Measurements from ENCODE around the gene INKA2. TPM values are rescaled to one million over a fixed set of nuclear protein-coding genes. Genes with fewer than 3 reads are reported as not detected.

Gene INKA2
- total RNA-seq, result 20.4 TPM

DNA sequence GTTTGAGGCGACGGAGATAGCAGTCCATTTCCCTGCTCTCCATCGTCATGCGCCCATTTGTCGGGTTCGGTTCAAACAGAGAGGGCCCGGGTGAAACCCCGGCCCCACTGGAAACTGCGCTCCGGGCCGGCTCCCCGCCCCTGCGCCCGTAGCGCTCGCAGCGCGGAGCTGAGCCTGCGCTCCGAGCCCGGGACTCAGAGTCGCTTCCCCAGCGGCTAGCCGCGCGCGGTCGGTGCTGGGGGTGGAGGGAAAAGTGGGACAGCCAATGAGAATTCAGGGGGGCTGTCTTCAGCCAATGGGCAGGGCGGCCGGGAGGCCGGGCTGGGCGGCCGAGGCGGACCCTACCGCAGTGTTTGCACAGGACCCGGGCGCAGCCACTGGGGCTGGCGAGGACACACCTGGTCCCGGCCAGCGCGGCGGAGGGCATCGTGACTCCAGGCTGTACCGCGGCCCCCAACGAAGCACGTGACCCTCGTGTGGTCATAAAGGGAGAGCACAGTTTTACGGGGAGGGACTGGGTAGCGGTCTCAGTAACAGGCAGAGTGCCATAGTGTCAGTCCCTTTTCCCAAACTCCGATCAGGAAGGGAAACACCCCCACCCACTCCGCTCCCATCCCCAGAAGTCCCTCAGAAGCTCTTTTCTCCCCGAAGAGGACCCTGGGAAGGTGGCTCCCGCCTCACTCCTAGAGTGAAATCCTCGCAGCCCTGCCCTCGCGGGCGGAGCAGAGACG is at the start of gene INKA2:
Gene INKA2 (minus strand): TSS at position 202 of the 731 bp plus-strand sequence. CDS start 153 bp downstream, at position 49.
- H3K4me3 ChIP-seq (ENCODE audit: low read length in 3 of 3), result peak within 1 kb of the TSS; percentile 81 to 87 (median 82)
- no peaks in the 10 kb centered on the region for H3K27me3 ChIP-seq (ENCODE audit: control insufficient read depth in 3 of 3, insufficient read depth in 3 of 3, low read length in 3 of 3)
- peak within 1 kb of the TSS; percentile 85 to 87 (median 87) for H3K9ac ChIP-seq (ENCODE audit: low read depth in 1 of 3, low read length in 3 of 3)
- H3K27ac ChIP-seq (ENCODE audit: low read depth, low read length), result peak within 1 kb of the TSS; percentile 92
- peaks cover 49 to 64% (median 55%) of the 10 kb centered on the region in 3 donors for H3K4me1 ChIP-seq (ENCODE audit: control insufficient read depth in 3 of 3, insufficient read depth in 3 of 3, low read length in 3 of 3)
- H3K9me3 ChIP-seq (ENCODE audit: control insufficient read depth in 3 of 3, low read length in 3 of 3), result no peaks in the 10 kb centered on the region
- no peaks in the 10 kb centered on the region for H3K36me3 ChIP-seq (ENCODE audit: control insufficient read depth in 3 of 3, insufficient read depth in 3 of 3, low read length in 3 of 3)

GRCh38 chr1:111786669-111787207 is 47.5 kb upstream of the INKA2 start:
- H3K27me3 ChIP-seq (ENCODE audit: control insufficient read depth in 3 of 3, insufficient read depth in 3 of 3, low read length in 3 of 3), result no peaks in the 10 kb centered on the region
- H3K9me3 ChIP-seq (ENCODE audit: control insufficient read depth in 3 of 3, low read length in 3 of 3), result no peaks in the 10 kb centered on the region
- H3K4me1 ChIP-seq (ENCODE audit: control insufficient read depth in 3 of 3, insufficient read depth in 3 of 3, low read length in 3 of 3), result no peaks in the 10 kb centered on the region
- no peak overlapping the region for H3K4me3 ChIP-seq (ENCODE audit: low read length in 3 of 3)
- no peak overlapping the region for H3K27ac ChIP-seq (ENCODE audit: low read depth, low read length)
- peaks cover 0 to 5% (median 0%) of the 10 kb centered on the region in 3 donors for H3K36me3 ChIP-seq (ENCODE audit: control insufficient read depth in 3 of 3, insufficient read depth in 3 of 3, low read length in 3 of 3)
- no peak overlapping the region for H3K9ac ChIP-seq (ENCODE audit: low read depth in 1 of 3, low read length in 3 of 3)

DNA sequence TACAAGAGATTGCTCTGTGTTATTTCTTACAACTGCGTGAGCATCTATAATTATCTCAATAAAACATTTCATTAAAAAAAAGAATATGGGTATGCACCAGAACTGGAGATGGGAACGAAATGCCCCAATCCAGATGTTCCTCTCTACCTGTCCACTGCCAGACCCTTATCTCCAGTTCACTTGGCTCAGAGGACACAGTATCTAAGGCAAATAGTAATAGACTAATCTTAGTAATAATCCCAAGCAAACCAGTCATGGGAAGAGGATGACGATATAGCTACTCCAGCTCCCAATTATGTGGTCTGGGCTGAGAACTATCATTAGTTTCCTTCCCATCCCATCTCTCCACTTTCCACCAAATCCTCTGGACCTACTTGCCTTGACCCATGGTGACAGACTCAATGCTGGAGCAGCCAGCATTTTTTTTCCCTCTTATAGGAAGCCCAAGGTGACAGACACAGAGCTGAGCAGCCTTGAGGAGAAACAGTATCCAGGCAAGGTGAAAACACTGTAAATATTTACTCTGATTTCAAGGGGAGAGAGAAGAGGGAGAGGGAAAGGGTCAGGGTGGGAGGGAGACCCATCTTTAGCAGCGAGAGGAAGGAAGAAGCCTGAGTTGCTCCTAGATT is 45.2 kb upstream of the INKA2 start:
- H3K36me3 ChIP-seq (ENCODE audit: control insufficient read depth in 3 of 3, insufficient read depth in 3 of 3, low read length in 3 of 3), result peaks cover 0 to 5% (median 4%) of the 10 kb centered on the region in 3 donors
- no peaks in the 10 kb centered on the region for H3K27me3 ChIP-seq (ENCODE audit: control insufficient read depth in 3 of 3, insufficient read depth in 3 of 3, low read length in 3 of 3)
- no peaks in the 10 kb centered on the region for H3K9me3 ChIP-seq (ENCODE audit: control insufficient read depth in 3 of 3, low read length in 3 of 3)
- H3K9ac ChIP-seq (ENCODE audit: low read depth in 1 of 3, low read length in 3 of 3), result no peak overlapping the region
- H3K4me1 ChIP-seq (ENCODE audit: control insufficient read depth in 3 of 3, insufficient read depth in 3 of 3, low read length in 3 of 3), result no peaks in the 10 kb centered on the region
- no peak overlapping the region for H3K27ac ChIP-seq (ENCODE audit: low read depth, low read length)
- no peak overlapping the region for H3K4me3 ChIP-seq (ENCODE audit: low read length in 3 of 3)

GRCh38 chr1:111779546-111779945 is 40.4 kb upstream of the INKA2 start:
- no peaks in the 10 kb centered on the region for H3K4me1 ChIP-seq (ENCODE audit: control insufficient read depth in 3 of 3, insufficient read depth in 3 of 3, low read length in 3 of 3)
- no peak overlapping the region for H3K9ac ChIP-seq (ENCODE audit: low read depth in 1 of 3, low read length in 3 of 3)
- no peaks in the 10 kb centered on the region for H3K27me3 ChIP-seq (ENCODE audit: control insufficient read depth in 3 of 3, insufficient read depth in 3 of 3, low read length in 3 of 3)
- H3K4me3 ChIP-seq (ENCODE audit: low read length in 3 of 3), result no peak overlapping the region
- H3K36me3 ChIP-seq (ENCODE audit: control insufficient read depth in 3 of 3, insufficient read depth in 3 of 3, low read length in 3 of 3), result peaks cover 3 to 12% (median 7%) of the 10 kb centered on the region in 3 donors
- no peak overlapping the region for H3K27ac ChIP-seq (ENCODE audit: low read depth, low read length)
- no peaks in the 10 kb centered on the region for H3K9me3 ChIP-seq (ENCODE audit: control insufficient read depth in 3 of 3, low read length in 3 of 3)

GRCh38 chr1:111778541-111779051 is 39.4 kb upstream of the INKA2 start:
- Histone ChIP-seq H3K9ac (ENCODE audit: low read depth in 1 of 3, low read length in 3 of 3) (no peak overlapping the region), H3K27ac (ENCODE audit: low read depth, low read length) (no peak overlapping the region), H3K36me3 (ENCODE audit: control insufficient read depth in 3 of 3, insufficient read depth in 3 of 3, low read length in 3 of 3) (peaks cover 3 to 14% (median 10%) of the 10 kb centered on the region in 3 donors), H3K9me3 (ENCODE audit: control insufficient read depth in 3 of 3, low read length in 3 of 3) (no peaks in the 10 kb centered on the region), H3K27me3 (ENCODE audit: control insufficient read depth in 3 of 3, insufficient read depth in 3 of 3, low read length in 3 of 3) (no peaks in the 10 kb centered on the region), H3K4me3 (ENCODE audit: low read length in 3 of 3) (no peak overlapping the region), H3K4me1 (ENCODE audit: control insufficient read depth in 3 of 3, insufficient read depth in 3 of 3, low read length in 3 of 3) (no peaks in the 10 kb centered on the region)

- Histone ChIP-seq H3K9ac (ENCODE audit: low read depth in 1 of 3, low read length in 3 of 3) (no peak overlapping the region), H3K27ac (ENCODE audit: low read depth, low read length) (no peak overlapping the region), H3K27me3 (ENCODE audit: control insufficient read depth in 3 of 3, insufficient read depth in 3 of 3, low read length in 3 of 3) (no peaks in the 10 kb centered on the region), H3K4me1 (ENCODE audit: control insufficient read depth in 3 of 3, insufficient read depth in 3 of 3, low read length in 3 of 3) (no peaks in the 10 kb centered on the region), H3K4me3 (ENCODE audit: low read length in 3 of 3) (no peak overlapping the region), H3K9me3 (ENCODE audit: control insufficient read depth in 3 of 3, low read length in 3 of 3) (no peaks in the 10 kb centered on the region), H3K36me3 (ENCODE audit: control insufficient read depth in 3 of 3, insufficient read depth in 3 of 3, low read length in 3 of 3) (peaks cover 3 to 14% (median 10%) of the 10 kb centered on the region in 3 donors)
These were observed 38.9 kb upstream of the INKA2 start for GRCh38 chr1:111778066-111778465.

DNA sequence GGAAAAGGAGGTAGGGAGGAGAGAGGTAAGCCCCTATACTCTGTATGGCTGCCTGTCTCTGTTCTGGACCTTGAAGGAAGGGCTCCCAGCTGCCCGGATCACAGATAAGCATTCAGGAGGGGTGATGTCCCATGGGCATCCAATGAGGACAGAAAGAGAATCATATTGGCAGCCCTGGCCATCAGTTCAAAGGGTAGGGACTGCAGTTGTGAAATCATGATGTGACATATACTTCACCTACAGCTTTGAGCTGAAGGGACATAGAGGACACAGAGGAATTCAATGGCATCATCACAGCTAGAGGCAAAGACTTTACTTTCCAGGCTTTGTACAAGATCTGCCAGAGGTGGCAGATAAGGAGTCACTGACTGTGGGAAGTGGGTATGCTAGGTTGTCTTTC is 38.1 kb upstream of the INKA2 start:
- Histone ChIP-seq H3K4me1 (ENCODE audit: control insufficient read depth in 3 of 3, insufficient read depth in 3 of 3, low read length in 3 of 3) (no peaks in the 10 kb centered on the region), H3K27me3 (ENCODE audit: control insufficient read depth in 3 of 3, insufficient read depth in 3 of 3, low read length in 3 of 3) (no peaks in the 10 kb centered on the region), H3K9ac (ENCODE audit: low read depth in 1 of 3, low read length in 3 of 3) (no peak overlapping the region), H3K4me3 (ENCODE audit: low read length in 3 of 3) (no peak overlapping the region), H3K36me3 (ENCODE audit: control insufficient read depth in 3 of 3, insufficient read depth in 3 of 3, low read length in 3 of 3) (peaks cover 3 to 14% (median 13%) of the 10 kb centered on the region in 3 donors), H3K9me3 (ENCODE audit: control insufficient read depth in 3 of 3, low read length in 3 of 3) (no peaks in the 10 kb centered on the region), H3K27ac (ENCODE audit: low read depth, low read length) (no peak overlapping the region)

DNA sequence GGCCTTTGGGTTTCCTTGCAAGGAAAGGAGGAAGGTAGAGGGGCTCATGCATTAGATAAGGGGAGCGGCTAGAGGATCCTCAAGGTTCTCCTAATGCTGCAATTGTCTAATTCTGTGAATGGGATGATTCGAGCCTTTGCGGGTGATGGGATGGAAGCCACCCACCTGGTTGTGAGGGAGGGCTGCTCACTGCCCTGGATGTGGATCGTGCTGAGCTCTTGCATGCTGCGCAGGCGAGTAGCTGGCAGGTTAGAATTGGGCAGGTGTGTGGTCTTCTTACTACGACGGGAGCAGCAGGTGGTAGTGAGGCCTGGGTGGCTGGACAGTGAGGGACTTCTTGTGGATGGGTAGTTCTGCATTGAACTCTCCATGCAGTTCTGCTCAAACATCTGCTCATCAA is 37.7 kb upstream of the INKA2 start:
- peaks cover 3 to 14% (median 13%) of the 10 kb centered on the region in 3 donors for H3K36me3 ChIP-seq (ENCODE audit: control insufficient read depth in 3 of 3, insufficient read depth in 3 of 3, low read length in 3 of 3)
- no peak overlapping the region for H3K27ac ChIP-seq (ENCODE audit: low read depth, low read length)
- no peaks in the 10 kb centered on the region for H3K4me1 ChIP-seq (ENCODE audit: control insufficient read depth in 3 of 3, insufficient read depth in 3 of 3, low read length in 3 of 3)
- H3K27me3 ChIP-seq (ENCODE audit: control insufficient read depth in 3 of 3, insufficient read depth in 3 of 3, low read length in 3 of 3), result no peaks in the 10 kb centered on the region
- H3K9ac ChIP-seq (ENCODE audit: low read depth in 1 of 3, low read length in 3 of 3), result no peak overlapping the region
- no peaks in the 10 kb centered on the region for H3K9me3 ChIP-seq (ENCODE audit: control insufficient read depth in 3 of 3, low read length in 3 of 3)
- H3K4me3 ChIP-seq (ENCODE audit: low read length in 3 of 3), result no peak overlapping the region

DNA sequence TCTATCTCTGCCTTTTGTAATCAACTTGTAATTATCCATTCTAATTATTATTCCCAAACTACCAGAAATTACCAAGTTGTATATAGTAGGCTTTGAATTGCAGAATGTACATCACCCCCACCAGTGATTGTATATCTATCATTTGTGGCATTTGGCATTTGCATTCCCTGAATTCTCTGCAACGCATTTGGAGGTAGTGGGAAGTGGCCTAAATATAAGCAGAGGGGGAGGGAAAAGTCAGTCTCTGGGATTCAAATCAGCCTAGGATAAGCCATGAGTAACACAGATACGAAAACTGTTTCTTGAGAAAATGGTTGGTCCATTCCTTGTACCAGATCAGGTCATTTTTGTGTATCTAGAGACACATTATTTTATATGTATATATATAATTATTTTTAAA is 37.2 kb upstream of the INKA2 start:
- Histone ChIP-seq H3K4me1 (ENCODE audit: control insufficient read depth in 3 of 3, insufficient read depth in 3 of 3, low read length in 3 of 3) (no peaks in the 10 kb centered on the region), H3K9me3 (ENCODE audit: control insufficient read depth in 3 of 3, low read length in 3 of 3) (no peaks in the 10 kb centered on the region), H3K27ac (ENCODE audit: low read depth, low read length) (no peak overlapping the region), H3K9ac (ENCODE audit: low read depth in 1 of 3, low read length in 3 of 3) (no peak overlapping the region), H3K36me3 (ENCODE audit: control insufficient read depth in 3 of 3, insufficient read depth in 3 of 3, low read length in 3 of 3) (peaks cover 3 to 14% (median 13%) of the 10 kb centered on the region in 3 donors), H3K4me3 (ENCODE audit: low read length in 3 of 3) (no peak overlapping the region), H3K27me3 (ENCODE audit: control insufficient read depth in 3 of 3, insufficient read depth in 3 of 3, low read length in 3 of 3) (no peaks in the 10 kb centered on the region)

DNA sequence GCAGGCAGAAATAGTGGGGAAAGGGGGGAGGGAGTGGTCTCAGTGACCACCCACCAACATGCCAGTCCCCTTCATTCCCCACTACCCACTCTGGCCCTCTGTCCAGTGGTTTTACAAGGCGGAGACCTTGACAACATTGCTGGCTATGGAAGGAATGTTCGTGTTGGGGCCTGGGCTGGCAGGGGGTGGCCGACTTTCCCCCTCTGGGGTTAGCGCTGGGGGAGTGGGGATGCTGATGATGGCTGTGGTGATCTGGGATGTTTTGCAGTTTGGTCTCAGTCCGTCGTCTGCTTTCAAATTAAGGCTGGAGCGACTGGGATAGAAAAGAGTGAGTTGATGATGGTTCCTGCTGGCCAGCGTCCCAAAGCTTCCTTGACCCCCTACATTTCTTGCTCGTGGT is 36.8 kb upstream of the INKA2 start:
- H3K4me3 ChIP-seq (ENCODE audit: low read length in 3 of 3), result no peak overlapping the region
- no peak overlapping the region for H3K9ac ChIP-seq (ENCODE audit: low read depth in 1 of 3, low read length in 3 of 3)
- H3K9me3 ChIP-seq (ENCODE audit: control insufficient read depth in 3 of 3, low read length in 3 of 3), result no peaks in the 10 kb centered on the region
- H3K27ac ChIP-seq (ENCODE audit: low read depth, low read length), result no peak overlapping the region
- H3K4me1 ChIP-seq (ENCODE audit: control insufficient read depth in 3 of 3, insufficient read depth in 3 of 3, low read length in 3 of 3), result no peaks in the 10 kb centered on the region
- H3K36me3 ChIP-seq (ENCODE audit: control insufficient read depth in 3 of 3, insufficient read depth in 3 of 3, low read length in 3 of 3), result peaks cover 3 to 14% (median 13%) of the 10 kb centered on the region in 3 donors
- no peaks in the 10 kb centered on the region for H3K27me3 ChIP-seq (ENCODE audit: control insufficient read depth in 3 of 3, insufficient read depth in 3 of 3, low read length in 3 of 3)

Data from skeletal muscle tissue (tissue), 4 donors.